KMS-11 (cell line): ENCODE data around the gene M1AP.

Experiments used
- H2AFZ ChIP-seq: fragments of 200-600 bp; sonication (generic); 2 replicates; pipeline ENCODE4 v1.6.1; 2016; ENCODE audit warnings: antibody characterized with exemption, mixed run types, low read depth
- H3K27ac ChIP-seq: fragments of 200-600 bp; sonication (generic); 2 replicates; pipeline ENCODE4 v1.6.1; 2016; ENCODE audit warnings: mild to moderate bottlenecking, mixed run types
- H3K27me3 ChIP-seq: fragments of 200-600 bp; sonication (generic); 2 replicates; pipeline ENCODE4 v1.6.1; 2017; ENCODE audit warnings: mild to moderate bottlenecking, low read depth, mixed run types, moderate library complexity; ENCODE audit not compliant: insufficient read depth
- H3K36me3 ChIP-seq: fragments of 200-600 bp; sonication (generic); 2 replicates; pipeline ENCODE4 v1.6.1; 2017; ENCODE audit warnings: mild to moderate bottlenecking, mixed run types; ENCODE audit not compliant: insufficient read depth
- H3K4me1 ChIP-seq: fragments of 200-600 bp; sonication (generic); 2 replicates; pipeline ENCODE4 v1.6.1; 2016; ENCODE audit warnings: mild to moderate bottlenecking, low read depth, mixed run types; ENCODE audit not compliant: poor library complexity, severe bottlenecking
- H3K4me2 ChIP-seq: fragments of 200-600 bp; sonication (generic); 2 replicates; pipeline ENCODE4 v1.7.0; 2016; ENCODE audit warnings: mild to moderate bottlenecking, mixed run types
- H3K4me3 ChIP-seq: fragments of 200-600 bp; sonication (generic); IDR thresholded peaks from 2 replicates; pipeline ENCODE4 v1.6.1; 2017; ENCODE audit warnings: low read depth, low read length, mixed read lengths; ENCODE audit not compliant: insufficient read depth
- H3K79me2 ChIP-seq: fragments of 200-600 bp; sonication (generic); 2 replicates; pipeline ENCODE4 v1.6.1; 2016; ENCODE audit warnings: low read depth, mixed run types; ENCODE audit not compliant: insufficient read depth
- H3K9ac ChIP-seq: fragments of 200-600 bp; sonication (generic); 2 replicates; pipeline ENCODE4 v1.6.1; 2016; ENCODE audit warnings: mild to moderate bottlenecking, mixed run types
- H4K20me1 ChIP-seq: fragments of 200-600 bp; sonication (generic); 2 replicates; pipeline ENCODE4 v1.6.1; 2016; ENCODE audit warnings: mild to moderate bottlenecking, mixed run types; ENCODE audit not compliant: insufficient read depth
- TF ChIP-seq, protein P1 (sequence below): fragments of 200-600 bp; sonication (generic); conservative IDR thresholded peaks from 2 replicates; pipeline ENCODE4 v1.6.1; 2017; ENCODE audit warnings: low read depth, mild to moderate bottlenecking, antibody characterized with exemption, low read length, moderate library complexity, mixed read lengths

The M1AP gene

DNA sequence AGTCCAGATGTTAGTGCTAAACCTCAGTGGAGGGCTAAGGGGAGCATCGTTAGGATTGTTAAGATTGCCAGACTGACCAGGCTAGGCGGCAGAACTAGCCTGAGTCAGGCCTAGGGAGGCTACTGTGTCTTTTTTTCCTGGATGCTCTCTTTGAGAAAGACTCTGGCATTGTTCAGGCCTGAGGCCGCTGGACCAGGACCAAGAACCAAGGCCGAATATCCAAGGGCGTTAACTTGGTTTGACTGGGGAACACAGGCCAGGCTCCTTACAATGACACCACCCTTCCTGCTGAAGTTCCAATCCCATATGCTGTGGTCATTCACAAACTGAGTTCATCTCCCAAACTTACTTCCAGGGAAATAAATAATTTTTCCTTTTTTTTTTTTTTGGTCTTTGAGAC, 107.8 kb downstream of the M1AP start:
- Histone ChIP-seq H3K27ac (no peak overlapping the region), H3K79me2 (no peaks in the 10 kb centered on the region), H3K4me3 (no peak overlapping the region), H3K27me3 (no peaks in the 10 kb centered on the region; the same call in 1 of the 2 replicates), H3K36me3 (no peaks in the 10 kb centered on the region), H3K4me2 (no peak overlapping the region), H2AFZ (no peak overlapping the region), H3K9ac (no peak overlapping the region), H4K20me1 (no peaks in the 10 kb centered on the region), H3K4me1 (no peaks in the 10 kb centered on the region)
- TF ChIP-seq, protein P1, sequence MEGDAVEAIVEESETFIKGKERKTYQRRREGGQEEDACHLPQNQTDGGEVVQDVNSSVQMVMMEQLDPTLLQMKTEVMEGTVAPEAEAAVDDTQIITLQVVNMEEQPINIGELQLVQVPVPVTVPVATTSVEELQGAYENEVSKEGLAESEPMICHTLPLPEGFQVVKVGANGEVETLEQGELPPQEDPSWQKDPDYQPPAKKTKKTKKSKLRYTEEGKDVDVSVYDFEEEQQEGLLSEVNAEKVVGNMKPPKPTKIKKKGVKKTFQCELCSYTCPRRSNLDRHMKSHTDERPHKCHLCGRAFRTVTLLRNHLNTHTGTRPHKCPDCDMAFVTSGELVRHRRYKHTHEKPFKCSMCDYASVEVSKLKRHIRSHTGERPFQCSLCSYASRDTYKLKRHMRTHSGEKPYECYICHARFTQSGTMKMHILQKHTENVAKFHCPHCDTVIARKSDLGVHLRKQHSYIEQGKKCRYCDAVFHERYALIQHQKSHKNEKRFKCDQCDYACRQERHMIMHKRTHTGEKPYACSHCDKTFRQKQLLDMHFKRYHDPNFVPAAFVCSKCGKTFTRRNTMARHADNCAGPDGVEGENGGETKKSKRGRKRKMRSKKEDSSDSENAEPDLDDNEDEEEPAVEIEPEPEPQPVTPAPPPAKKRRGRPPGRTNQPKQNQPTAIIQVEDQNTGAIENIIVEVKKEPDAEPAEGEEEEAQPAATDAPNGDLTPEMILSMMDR, result no peak

DNA sequence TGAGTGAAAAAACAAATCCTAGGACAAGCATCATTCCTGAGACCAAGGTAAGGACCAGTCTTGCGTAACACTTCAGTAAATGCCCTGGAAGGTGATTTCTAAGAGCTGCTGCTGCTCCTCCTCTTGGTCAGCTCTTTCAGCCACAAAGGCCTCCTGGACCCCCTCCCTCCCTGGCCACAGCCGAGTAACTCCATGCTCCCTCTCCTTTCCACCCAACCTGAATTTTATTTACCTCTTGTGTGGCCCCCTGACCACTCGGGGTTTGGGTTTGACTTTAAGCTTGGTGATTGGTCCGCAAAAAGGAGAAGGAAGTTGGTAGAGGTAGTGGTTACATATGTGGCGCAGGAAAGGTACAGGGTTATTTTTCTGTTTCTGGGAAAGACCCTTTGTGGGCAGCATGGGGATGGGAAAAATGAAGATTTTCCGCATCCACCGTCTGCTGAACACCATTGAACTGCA, 109.2 kb downstream of the M1AP start:
- Histone ChIP-seq H2AFZ (no peak overlapping the region), H3K36me3 (no peaks in the 10 kb centered on the region), H3K4me2 (no peak overlapping the region), H3K79me2 (no peaks in the 10 kb centered on the region), H3K4me3 (no peak overlapping the region), H3K27me3 (no peaks in the 10 kb centered on the region; the same call in 1 of the 2 replicates), H4K20me1 (no peaks in the 10 kb centered on the region), H3K9ac (no peak overlapping the region), H3K27ac (no peak overlapping the region), H3K4me1 (no peaks in the 10 kb centered on the region)
- TF ChIP-seq, protein P1, result no peak

DNA sequence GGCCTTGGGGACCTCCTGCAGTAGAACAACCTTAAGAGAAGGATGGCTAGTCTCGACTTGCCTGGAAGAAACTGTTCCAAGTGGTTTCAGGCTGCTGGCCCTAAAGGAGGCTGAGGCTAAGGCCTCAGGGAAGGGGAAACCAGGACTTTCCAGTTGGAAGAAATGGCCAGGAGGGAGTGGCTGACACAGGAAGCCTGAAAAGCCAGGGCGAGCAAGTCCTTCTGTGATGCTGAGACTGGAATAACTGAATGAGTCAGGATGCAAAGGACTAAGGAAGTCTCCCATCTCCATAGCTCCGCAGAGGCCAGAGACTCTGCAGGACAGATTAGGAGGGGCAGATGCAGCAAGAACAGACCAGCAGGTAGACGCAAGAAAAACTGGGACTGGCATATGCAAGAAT, 111.0 kb downstream of the M1AP start:
- TF ChIP-seq, protein P1, result no peak
- H4K20me1 ChIP-seq, result no peaks in the 10 kb centered on the region

DNA sequence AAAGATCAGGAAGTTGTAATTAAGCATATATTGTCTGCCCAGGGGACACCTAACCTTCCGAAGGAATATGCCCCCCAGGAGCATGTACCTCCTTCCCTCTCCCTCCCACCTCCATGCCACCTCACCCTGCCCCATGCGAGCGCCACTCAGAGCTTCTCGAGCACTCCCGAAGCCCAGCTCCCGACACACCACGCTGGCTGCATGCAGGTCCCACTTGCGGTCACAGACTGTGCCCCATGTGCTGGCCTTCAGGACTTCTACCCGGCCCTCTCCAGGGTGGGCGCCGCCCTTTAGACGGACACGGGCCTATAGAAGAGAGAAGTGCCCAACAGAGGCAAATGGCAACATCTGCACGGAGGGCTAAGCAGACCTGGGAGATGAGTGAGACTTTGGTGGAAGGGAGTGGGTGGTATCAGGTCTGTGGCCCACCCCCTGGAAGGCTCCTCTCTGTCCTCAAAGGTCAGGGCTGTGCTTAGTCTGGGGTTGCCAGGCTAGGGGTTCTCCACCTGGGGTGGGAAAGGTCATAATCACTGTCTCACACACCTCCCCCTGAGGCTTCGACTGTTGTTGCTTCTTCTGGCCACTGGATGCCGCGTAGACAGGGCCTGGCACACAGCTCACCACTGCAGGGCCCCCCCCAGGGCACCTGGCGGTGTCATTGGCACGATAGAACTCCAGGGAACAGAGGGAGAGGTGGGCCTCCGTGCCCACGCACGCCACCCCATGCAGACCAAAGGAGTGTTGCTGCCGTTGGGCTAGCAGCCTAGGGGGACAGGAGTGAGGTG, 111.8 kb downstream of the M1AP start:
- Histone ChIP-seq H3K27ac (no peak overlapping the region), H3K79me2 (0 out of 2 replicates have a peak, but pooled peaks cover 2% of the 10 kb centered on the region), H3K4me2 (no peak overlapping the region), H3K27me3 (no peaks in the 10 kb centered on the region; the same call in 1 of the 2 replicates), H4K20me1 (no peaks in the 10 kb centered on the region), H2AFZ (no peak overlapping the region), H3K36me3 (no peaks in the 10 kb centered on the region), H3K4me3 (no peak overlapping the region), H3K4me1 (peaks cover 6% of the 10 kb centered on the region), H3K9ac (no peak overlapping the region)
- TF ChIP-seq, protein P1, result no peak

More for the DNA sequence above, 111.0 kb downstream of the M1AP start:
- Histone ChIP-seq H3K4me2 (no peak overlapping the region), H3K9ac (no peak overlapping the region), H3K27ac (no peak overlapping the region), H3K4me1 (no peaks in the 10 kb centered on the region), H2AFZ (no peak overlapping the region), H3K4me3 (no peak overlapping the region), H3K36me3 (no peaks in the 10 kb centered on the region), H3K27me3 (no peaks in the 10 kb centered on the region; the same call in 1 of the 2 replicates), H3K79me2 (no peaks in the 10 kb centered on the region)
